Colonic mucosa (tissue), 4 donors: ENCODE data around the gene TBC1D5. TPM values are rescaled to one million over a fixed set of nuclear protein-coding genes. Genes with fewer than 3 reads are reported as not detected.
"Not testable (repeated sequence)": the region's sequence is repeated elsewhere in the genome, so short reads cannot be mapped to it uniquely, and the experiment has no call there.

Experiments used
- DNase-seq: peaks from one replicate; pipeline ENCODE4 v3.0.0-alpha.2; 2020
- H3K27ac ChIP-seq: fragments of 200-600 bp; one replicate; pipeline ENCODE4 v1.8.0; 2021
- H3K27me3 ChIP-seq: fragments of 200-600 bp; one replicate; pipeline ENCODE4 v1.8.0; 2021
- H3K36me3 ChIP-seq: fragments of 200-600 bp; one replicate; pipeline ENCODE4 v1.8.0; 2021
- H3K4me1 ChIP-seq: fragments of 200-600 bp; one replicate; pipeline ENCODE4 v1.8.0; 2021; ENCODE audit warnings: mild to moderate bottlenecking
- H3K4me3 ChIP-seq: fragments of 200-600 bp; one replicate; pipeline ENCODE4 v1.8.0; 2021
- H3K9ac ChIP-seq, 2 donors: one replicate each; pipeline ENCODE4 v1.7.0; 2013; ENCODE audit warnings: control low read depth in 2 of 2, low read depth in 2 of 2, low read length in 2 of 2
- H3K9me3 ChIP-seq: fragments of 200-600 bp; one replicate; pipeline ENCODE4 v1.8.0; 2021
- intact Hi-C: fragments of 100-400 bp; cut with DNase I; formaldehyde crosslinking; loops from one replicate; pipeline ENCODE4 v1.14.1; 2022
- total RNA-seq, 2 donors: library from RNA; stranded (reverse); fragmentation: NEBNext Ultra II Directional in 1 of 2; extraction: Animal tissue kit (Norgen Biotek cat#: 25700) in 1 of 2; gene quantifications; one replicate each; pipeline ENCODE4 v1.2.1, GENCODE V29; 2021
- TF ChIP-seq, protein P1 (sequence below): fragments of 200-600 bp; IDR thresholded peaks from one replicate; pipeline ENCODE4 v1.8.0; 2022; ENCODE audit warnings: antibody characterized with exemption, mild to moderate bottlenecking
- donor health status: healthy.
- donor health status: DM: no; HTN: no; CAD: no.
- donor health status: DM: no; HTN: no; CAD: no.

Gene TBC1D5
- total RNA-seq, 2 donors from 2014 or later, result 29.9 to 31.2 TPM

DNA sequence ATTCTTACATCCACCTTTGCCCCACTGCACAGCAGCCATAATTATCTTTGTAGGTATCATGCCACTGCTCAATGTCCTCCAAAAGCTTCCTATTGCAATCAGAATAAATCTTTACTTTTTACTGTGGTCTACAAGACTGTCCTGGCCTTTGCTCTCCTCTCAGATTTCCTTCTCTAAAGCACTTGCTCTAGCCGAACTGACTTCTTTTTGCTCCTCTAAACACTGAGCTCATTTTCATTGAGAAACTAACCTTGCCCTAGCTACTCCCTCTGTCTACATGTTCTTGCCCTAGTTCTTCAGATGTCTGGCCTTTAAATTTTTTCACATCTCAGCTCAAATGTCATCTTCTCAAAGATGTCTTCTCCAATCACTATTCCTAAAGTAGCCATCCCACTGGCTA, 342.8 kb downstream of the TBC1D5 start:
- H3K27ac ChIP-seq, result no peak overlapping the region
- TF ChIP-seq, protein P1, sequence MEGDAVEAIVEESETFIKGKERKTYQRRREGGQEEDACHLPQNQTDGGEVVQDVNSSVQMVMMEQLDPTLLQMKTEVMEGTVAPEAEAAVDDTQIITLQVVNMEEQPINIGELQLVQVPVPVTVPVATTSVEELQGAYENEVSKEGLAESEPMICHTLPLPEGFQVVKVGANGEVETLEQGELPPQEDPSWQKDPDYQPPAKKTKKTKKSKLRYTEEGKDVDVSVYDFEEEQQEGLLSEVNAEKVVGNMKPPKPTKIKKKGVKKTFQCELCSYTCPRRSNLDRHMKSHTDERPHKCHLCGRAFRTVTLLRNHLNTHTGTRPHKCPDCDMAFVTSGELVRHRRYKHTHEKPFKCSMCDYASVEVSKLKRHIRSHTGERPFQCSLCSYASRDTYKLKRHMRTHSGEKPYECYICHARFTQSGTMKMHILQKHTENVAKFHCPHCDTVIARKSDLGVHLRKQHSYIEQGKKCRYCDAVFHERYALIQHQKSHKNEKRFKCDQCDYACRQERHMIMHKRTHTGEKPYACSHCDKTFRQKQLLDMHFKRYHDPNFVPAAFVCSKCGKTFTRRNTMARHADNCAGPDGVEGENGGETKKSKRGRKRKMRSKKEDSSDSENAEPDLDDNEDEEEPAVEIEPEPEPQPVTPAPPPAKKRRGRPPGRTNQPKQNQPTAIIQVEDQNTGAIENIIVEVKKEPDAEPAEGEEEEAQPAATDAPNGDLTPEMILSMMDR, result no peak
- H3K27me3 ChIP-seq, result no peaks in the 10 kb centered on the region
- no peak for DNase-seq
- H3K4me1 ChIP-seq, result no peaks in the 10 kb centered on the region
- no peak overlapping the region for H3K4me3 ChIP-seq
- H3K9me3 ChIP-seq, result no peaks in the 10 kb centered on the region
- intact Hi-C loops, result no loop called here
- no peaks in the 10 kb centered on the region for H3K36me3 ChIP-seq
- no peak overlapping the region for H3K9ac ChIP-seq

DNA sequence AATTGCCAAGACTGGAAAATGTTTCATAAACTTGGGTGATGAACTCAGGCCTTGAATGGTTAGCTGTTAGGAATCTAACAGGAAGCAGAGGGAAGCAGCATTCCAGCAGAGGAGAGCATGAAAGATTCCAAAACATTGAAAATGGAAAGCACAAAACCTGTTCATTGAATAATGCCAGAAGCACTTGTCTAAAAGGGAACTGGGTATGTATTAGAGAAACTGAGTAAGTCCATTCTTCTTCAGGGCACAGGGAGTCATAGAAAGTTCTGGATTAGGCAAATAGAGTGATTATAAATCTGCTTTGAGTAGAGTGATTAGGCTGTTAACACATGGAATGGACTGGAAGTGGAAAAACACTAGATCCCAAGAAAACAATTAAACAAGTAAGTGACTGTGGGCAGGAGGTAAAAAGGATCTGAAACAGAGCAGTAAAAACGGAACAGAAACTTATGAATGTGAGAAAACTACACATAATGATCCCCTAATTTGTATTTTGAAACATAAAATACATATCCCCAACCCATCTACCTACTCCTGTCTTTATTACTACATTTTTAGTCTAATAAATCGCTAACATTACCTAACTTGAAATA, 343.4 kb downstream of the TBC1D5 start:
- TF ChIP-seq, protein P1, result no peak
- no peaks in the 10 kb centered on the region for H3K9me3 ChIP-seq
- intact Hi-C loops, result no loop called here

DNA sequence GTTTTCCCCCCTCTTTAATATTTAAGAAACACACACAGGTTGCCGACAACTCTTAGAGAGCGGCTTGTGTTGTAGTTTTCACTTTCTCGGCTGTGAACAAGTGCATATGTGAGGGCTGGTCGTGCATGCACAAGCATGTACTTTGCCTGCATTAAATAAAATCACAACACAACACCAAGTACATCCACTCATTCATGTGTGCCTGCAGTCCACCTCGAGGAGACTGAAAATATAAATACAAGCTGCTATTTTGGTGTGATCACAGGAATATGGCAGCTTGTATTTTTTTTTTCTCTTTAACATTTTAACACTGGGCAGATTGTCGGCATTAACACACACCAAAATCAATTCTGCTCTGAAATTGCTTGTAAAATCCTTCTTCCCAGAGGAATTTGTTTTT, 346.4 kb downstream of the TBC1D5 start:
- intact Hi-C loops, result no loop called here
- Histone ChIP-seq H3K36me3 (no peaks in the 10 kb centered on the region), H3K27me3 (no peaks in the 10 kb centered on the region), H3K9ac (no peak overlapping the region), H3K27ac (no peak overlapping the region), H3K4me1 (no peaks in the 10 kb centered on the region), H3K9me3 (no peaks in the 10 kb centered on the region), H3K4me3 (no peak overlapping the region)
- TF ChIP-seq, protein P1, result no peak
- no peak for DNase-seq

More for the DNA sequence above, 343.4 kb downstream of the TBC1D5 start:
- Histone ChIP-seq H3K27ac (no peak overlapping the region), H3K27me3 (no peaks in the 10 kb centered on the region), H3K9ac (no peak overlapping the region), H3K36me3 (no peaks in the 10 kb centered on the region), H3K4me3 (no peak overlapping the region), H3K4me1 (no peaks in the 10 kb centered on the region)
- no peak for DNase-seq

DNA sequence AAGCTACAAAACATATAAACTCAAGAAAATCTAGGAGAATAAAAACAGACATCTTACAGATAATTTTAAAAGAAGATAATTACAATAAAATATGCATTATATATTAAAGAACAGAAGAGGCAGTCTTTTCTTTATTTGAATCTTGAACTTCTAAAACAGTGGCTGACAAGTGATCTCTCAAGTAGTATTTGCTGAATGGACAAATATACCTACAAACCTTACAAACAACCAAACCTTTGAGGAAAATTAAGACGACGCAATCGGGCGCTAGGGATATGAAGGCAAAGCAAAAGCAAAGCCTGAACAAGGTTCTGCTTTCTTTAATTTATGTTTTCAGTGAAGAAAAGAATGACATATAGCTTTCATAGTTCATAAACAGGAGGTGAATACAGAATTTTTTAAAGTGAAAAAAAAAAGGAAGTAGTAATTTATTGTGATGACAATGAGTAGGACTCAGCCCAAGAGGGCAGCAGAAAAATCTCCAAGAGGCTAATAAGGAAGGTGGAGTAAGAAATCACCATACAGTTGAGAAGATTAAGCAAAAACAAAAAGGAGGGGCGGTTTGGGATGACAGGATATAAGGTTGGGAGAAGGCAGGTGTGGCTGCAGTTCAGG, 347.8 kb downstream of the TBC1D5 start:
- no peak overlapping the region for H3K27ac ChIP-seq
- H3K4me3 ChIP-seq, result no peak overlapping the region
- TF ChIP-seq, protein P1, result no peak
- no peaks in the 10 kb centered on the region for H3K27me3 ChIP-seq
- no peaks in the 10 kb centered on the region for H3K9me3 ChIP-seq
- no peaks in the 10 kb centered on the region for H3K4me1 ChIP-seq
- intact Hi-C loops, result no loop called here
- no peak overlapping the region for H3K9ac ChIP-seq
- H3K36me3 ChIP-seq, result no peaks in the 10 kb centered on the region
- DNase-seq, result no peak

DNA sequence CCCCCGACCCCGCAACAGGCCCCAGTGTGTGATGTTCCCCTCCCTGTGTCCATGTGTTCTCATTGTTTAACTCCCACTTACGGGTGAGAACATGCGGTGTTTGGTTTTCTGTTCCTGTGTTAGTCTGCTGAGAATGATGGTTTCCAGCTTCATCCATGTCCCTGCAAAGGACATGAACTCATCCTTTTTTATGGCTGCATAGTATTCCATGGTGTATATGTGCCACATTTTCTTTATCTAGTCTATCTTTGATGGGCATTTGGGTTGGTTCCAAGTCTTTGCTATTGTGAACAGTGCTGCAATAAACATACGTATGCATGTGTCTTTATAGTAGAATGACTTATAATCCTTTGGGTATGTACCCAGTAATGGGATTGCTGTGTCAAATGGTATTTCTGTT, 349.9 kb downstream of the TBC1D5 start:
- H3K36me3 ChIP-seq, H3K4me1 ChIP-seq, H3K27me3 ChIP-seq, H3K9ac ChIP-seq, H3K27ac ChIP-seq, H3K4me3 ChIP-seq, H3K9me3 ChIP-seq, DNase-seq, intact Hi-C loops: not testable (repeated sequence)

DNA sequence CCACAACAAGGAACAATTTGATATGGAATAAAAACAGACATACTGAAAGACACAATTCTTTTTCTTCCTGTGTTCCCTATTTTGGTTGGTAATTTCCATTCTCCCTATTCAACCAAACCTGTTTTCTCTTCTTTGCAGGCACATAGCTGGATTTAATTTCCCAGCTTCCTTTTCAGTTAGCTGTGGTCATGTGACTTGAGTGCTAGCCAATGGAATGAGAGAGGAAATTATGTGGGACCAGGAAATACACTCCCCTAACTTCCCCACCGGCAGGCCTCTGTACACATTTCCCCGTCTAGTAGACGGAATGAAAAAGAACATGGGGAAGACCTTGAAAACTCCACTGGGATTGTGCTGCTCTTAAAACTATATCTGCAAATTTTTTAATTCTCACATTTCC, 351.6 kb downstream of the TBC1D5 start:
- no peaks in the 10 kb centered on the region for H3K36me3 ChIP-seq
- TF ChIP-seq, protein P1, result no peak
- H3K4me1 ChIP-seq, result no peaks in the 10 kb centered on the region
- H3K27ac ChIP-seq, result no peak overlapping the region
- no peak overlapping the region for H3K4me3 ChIP-seq
- intact Hi-C loops, result no loop called here
- DNase-seq, result no peak
- no peak overlapping the region for H3K9ac ChIP-seq
- H3K27me3 ChIP-seq, result no peaks in the 10 kb centered on the region
- no peaks in the 10 kb centered on the region for H3K9me3 ChIP-seq
